ENCODE data around the gene SAPCD2. TPM values are rescaled to one million over a fixed set of nuclear protein-coding genes. Genes with fewer than 3 reads are reported as not detected.

SAPCD2 gene
- total RNA-seq, 1 donor from 2014 or later = 2.7 TPM

DNA sequence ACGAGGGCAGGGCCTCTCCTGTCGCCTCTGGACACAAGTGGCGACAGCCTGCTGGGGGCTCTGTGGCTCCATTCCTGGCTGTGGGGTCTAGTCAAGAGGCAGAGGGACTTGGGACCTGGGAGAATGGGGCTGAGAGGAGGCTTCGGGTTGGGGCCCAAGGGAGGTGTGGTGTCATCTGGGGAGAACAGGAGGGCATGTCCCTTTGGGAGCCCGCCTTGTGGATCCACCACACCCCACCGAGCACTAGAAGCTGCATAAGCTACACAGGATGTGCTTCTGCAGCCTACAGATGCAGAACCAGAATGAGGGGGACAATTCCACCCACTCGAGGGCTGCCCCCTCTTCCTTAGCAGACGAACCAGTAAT is 12.6 kb upstream of the SAPCD2 start:
- Histone ChIP-seq H3K36me3 (peaks cover 0 to 34% of the 10 kb centered on the region in 2 donors), H3K4me3 (no peak overlapping the region), H3K4me1 (peaks cover 65% of the 10 kb centered on the region), H3K27ac (peak overlapping the region; percentile 90), H3K27me3 (no peaks in the 10 kb centered on the region), H3K9me3 (no peaks in the 10 kb centered on the region)
- TF ChIP-seq POLR2A (IDR thresholded peaks at IDR 0.05) = no peak
- TF ChIP-seq POLR2AphosphoS5 (IDR thresholded peaks at IDR 0.05; ENCODE audit: insufficient read depth in 1 of 2, low read depth in 1 of 2) = no peak
- TF ChIP-seq, protein P1, sequence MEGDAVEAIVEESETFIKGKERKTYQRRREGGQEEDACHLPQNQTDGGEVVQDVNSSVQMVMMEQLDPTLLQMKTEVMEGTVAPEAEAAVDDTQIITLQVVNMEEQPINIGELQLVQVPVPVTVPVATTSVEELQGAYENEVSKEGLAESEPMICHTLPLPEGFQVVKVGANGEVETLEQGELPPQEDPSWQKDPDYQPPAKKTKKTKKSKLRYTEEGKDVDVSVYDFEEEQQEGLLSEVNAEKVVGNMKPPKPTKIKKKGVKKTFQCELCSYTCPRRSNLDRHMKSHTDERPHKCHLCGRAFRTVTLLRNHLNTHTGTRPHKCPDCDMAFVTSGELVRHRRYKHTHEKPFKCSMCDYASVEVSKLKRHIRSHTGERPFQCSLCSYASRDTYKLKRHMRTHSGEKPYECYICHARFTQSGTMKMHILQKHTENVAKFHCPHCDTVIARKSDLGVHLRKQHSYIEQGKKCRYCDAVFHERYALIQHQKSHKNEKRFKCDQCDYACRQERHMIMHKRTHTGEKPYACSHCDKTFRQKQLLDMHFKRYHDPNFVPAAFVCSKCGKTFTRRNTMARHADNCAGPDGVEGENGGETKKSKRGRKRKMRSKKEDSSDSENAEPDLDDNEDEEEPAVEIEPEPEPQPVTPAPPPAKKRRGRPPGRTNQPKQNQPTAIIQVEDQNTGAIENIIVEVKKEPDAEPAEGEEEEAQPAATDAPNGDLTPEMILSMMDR (IDR thresholded peaks at IDR 0.05) = no peak
- intact Hi-C loops (cut with DNase I) = no loop called here
- DNase-seq (ENCODE audit: extremely low spot score in 2 of 2) = no peak

DNA sequence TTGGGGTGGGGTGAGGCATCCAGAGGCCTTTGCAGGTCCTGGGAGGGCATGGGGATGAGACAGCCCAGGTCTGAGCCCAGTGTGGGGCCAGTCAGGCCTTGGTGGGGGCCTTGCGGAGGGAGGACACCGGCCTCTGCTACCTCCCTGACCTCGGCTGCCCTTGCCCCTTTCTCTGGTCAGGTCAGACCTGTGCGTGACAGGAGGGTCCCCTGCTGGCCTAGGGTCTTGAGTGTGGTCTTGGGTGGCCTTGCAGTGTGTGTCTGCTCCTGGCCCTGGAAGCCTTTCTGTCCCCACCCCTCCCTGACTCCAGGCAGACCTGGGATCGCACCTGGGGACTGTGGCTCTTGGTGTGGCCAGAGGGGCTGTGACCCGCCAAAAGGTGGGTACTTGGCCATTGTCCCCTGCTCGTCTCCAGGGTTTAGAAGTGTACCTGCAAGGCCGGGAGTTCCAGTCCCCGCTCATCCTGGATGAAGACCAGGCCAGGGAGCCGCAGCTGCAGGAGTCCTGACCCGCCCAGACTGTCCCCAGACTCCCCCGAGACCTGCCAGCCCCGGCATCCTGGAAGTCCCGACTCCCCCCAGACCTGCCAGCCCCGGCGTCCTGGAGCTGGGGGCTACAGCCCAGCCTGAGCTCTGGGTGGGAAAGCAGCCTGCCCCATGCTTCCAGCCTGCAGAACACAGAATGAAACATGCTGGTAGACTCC is 12.0 kb upstream of the SAPCD2 start:
- Histone ChIP-seq H3K9me3 (no peaks in the 10 kb centered on the region), H3K36me3 (peaks cover 0 to 34% of the 10 kb centered on the region in 2 donors), H3K4me1 (peaks cover 62% of the 10 kb centered on the region), H3K27me3 (no peaks in the 10 kb centered on the region), H3K27ac (peak overlapping the region; percentile 90), H3K4me3 (no peak overlapping the region)
- intact Hi-C loops (cut with DNase I) = no loop called here
- TF ChIP-seq, protein P1 (IDR thresholded peaks at IDR 0.05) = no peak
- TF ChIP-seq POLR2AphosphoS5 (IDR thresholded peaks at IDR 0.05; ENCODE audit: insufficient read depth in 1 of 2, low read depth in 1 of 2) (no peak), POLR2A (IDR thresholded peaks at IDR 0.05) (no peak)
- no peak for DNase-seq (ENCODE audit: extremely low spot score in 2 of 2)

DNA sequence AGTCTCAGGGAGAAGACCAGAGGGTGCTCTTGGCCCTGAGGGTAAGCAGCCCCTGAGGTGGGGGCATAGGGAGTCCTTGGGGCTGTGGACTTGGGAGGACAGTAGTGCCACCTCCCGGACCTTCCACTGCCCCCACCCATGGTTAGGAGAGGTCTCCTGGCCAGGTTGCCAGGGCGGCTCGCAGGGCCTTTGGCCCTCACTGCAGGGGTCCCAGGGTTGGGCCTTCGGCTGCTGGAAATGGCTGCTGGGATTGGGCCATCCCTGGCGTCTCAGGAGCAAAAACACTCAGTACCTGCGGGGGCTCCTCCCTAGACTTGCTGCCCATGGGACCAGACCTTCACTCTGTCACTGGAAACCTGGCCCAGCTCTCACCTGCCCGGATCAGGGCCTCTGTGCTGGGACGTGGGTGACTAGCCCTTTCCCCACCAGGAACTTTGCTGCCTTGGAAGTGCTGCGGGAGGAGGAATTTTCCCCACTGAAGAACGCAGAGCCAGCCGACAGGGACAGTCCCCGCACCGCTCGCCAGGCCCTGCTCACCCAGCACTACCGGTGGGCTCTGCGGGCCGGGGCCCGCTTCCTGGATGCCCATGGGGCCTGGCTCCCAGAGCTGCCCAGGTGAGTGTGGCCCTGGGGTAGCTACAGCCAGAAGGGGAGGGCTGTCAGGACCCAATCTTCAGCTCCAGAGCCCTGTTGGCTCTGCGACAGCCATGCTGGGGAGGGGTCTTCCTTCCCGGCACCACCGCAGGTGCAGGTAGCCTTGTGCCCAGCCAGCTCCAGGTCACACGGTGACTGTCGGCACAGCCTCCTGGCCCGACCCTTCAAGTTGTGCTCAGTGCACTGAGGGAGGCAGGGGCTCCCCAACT is 10.1 kb upstream of the SAPCD2 start:
- intact Hi-C loops (cut with DNase I) = no loop called here
- H3K9me3 ChIP-seq = no peaks in the 10 kb centered on the region
- H3K4me3 ChIP-seq = no peak overlapping the region
- H3K4me1 ChIP-seq = peaks cover 54% of the 10 kb centered on the region
- TF ChIP-seq, protein P1 (IDR thresholded peaks at IDR 0.05) = no peak
- TF ChIP-seq POLR2A (IDR thresholded peaks at IDR 0.05) (no peak), POLR2AphosphoS5 (IDR thresholded peaks at IDR 0.05; ENCODE audit: insufficient read depth in 1 of 2, low read depth in 1 of 2) (no peak)
- H3K27me3 ChIP-seq = no peaks in the 10 kb centered on the region
- peaks cover 0 to 34% of the 10 kb centered on the region in 2 donors for H3K36me3 ChIP-seq
- H3K27ac ChIP-seq = no peak overlapping the region
- DNase-seq (ENCODE audit: extremely low spot score in 2 of 2) = no peak

DNA sequence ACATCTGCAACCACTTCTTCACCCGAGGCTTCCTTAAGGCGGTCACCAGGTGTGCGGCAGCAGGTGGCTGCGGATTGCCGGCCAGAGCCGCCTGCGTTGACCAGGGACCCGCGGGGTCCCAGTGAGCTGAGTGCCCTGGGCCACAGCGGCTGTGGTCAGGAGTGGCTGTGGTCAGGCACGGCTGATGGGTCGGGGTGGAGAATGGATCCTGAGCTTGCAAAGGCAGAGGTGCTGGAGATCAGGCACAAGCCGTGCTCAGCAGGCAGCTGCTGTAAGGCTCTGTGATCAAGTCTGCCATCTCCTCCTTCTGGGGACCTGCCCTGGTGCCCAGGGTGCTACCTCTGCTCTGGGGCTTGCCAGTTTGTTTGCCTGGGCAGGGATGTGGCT is 9.0 kb upstream of the SAPCD2 start:
- DNase-seq (ENCODE audit: extremely low spot score in 2 of 2) = no peak
- intact Hi-C loops (cut with DNase I) = no loop called here

More for the DNA sequence above, 9.0 kb upstream of the SAPCD2 start:
- H3K27me3 ChIP-seq = no peaks in the 10 kb centered on the region
- H3K9me3 ChIP-seq = no peaks in the 10 kb centered on the region
- H3K27ac ChIP-seq = no peak overlapping the region
- TF ChIP-seq POLR2A (IDR thresholded peaks at IDR 0.05) = no peak
- no peak for TF ChIP-seq POLR2AphosphoS5 (IDR thresholded peaks at IDR 0.05; ENCODE audit: insufficient read depth in 1 of 2, low read depth in 1 of 2)
- TF ChIP-seq, protein P1 (IDR thresholded peaks at IDR 0.05) = no peak
- peaks cover 0 to 34% of the 10 kb centered on the region in 2 donors for H3K36me3 ChIP-seq
- no peak overlapping the region for H3K4me3 ChIP-seq
- peaks cover 45% of the 10 kb centered on the region for H3K4me1 ChIP-seq
